H7 (cell line): Measurements from ENCODE around the gene C2orf69. TPM values are rescaled to one million over a fixed set of nuclear protein-coding genes. Genes with fewer than 3 reads are reported as not detected.

Experiments
- DNase-seq: peaks from one replicate; pipeline ENCODE4 v3.0.0; 2012
- H3K27me3 ChIP-seq: 2 replicates; pipeline ENCODE4 v1.6.0; 2011; ENCODE audit warnings: mild to moderate bottlenecking, low read length; ENCODE audit not compliant: control insufficient read depth, insufficient read depth
- H3K36me3 ChIP-seq: replicated peaks from 2 replicates; pipeline ENCODE4 v1.5.1; 2011; ENCODE audit warnings: low read length; ENCODE audit not compliant: control insufficient read depth, insufficient read depth
- H3K4me3 ChIP-seq: 2 replicates; pipeline ENCODE4 v1.5.1; 2011; ENCODE audit warnings: low read depth, mild to moderate bottlenecking, control low read depth, low read length, moderate library complexity; ENCODE audit not compliant: insufficient read depth
- total RNA-seq: library from RNA; depleted of rRNA; stranded (reverse); fragments of >200 nt; shearing (Covaris generic); gene quantifications from 2 replicates; pipeline ENCODE4 v1.2.3, GENCODE V29; 2014

The C2orf69 gene
- total RNA-seq, 1 experiment from 2014 or later: 20.2 TPM

- Histone ChIP-seq H3K27me3 (no peaks in the 10 kb centered on the region), H3K36me3 (peaks cover 8% of the 10 kb centered on the region), H3K4me3 (no peak overlapping the region)
- no peak for DNase-seq
Observed at GRCh38 chr2:199932312-199932855, 21.3 kb downstream of the C2orf69 start.

- no peak for DNase-seq
- Histone ChIP-seq H3K4me3 (no peak overlapping the region), H3K27me3 (no peaks in the 10 kb centered on the region), H3K36me3 (peaks cover 8% of the 10 kb centered on the region)
Observed at GRCh38 chr2:199933466-199933865, 22.4 kb downstream of the C2orf69 start.

GRCh38 chr2:199936554-199936953, 25.5 kb downstream of the C2orf69 start:
- no peak overlapping the region for H3K4me3 ChIP-seq
- H3K36me3 ChIP-seq: peaks cover 10% of the 10 kb centered on the region
- no peaks in the 10 kb centered on the region for H3K27me3 ChIP-seq
- DNase-seq: no peak

GRCh38 chr2:199940373-199940772, 29.3 kb downstream of the C2orf69 start:
- peaks cover 5% of the 10 kb centered on the region for H3K36me3 ChIP-seq
- no peak for DNase-seq
- no peaks in the 10 kb centered on the region for H3K27me3 ChIP-seq
- no peak overlapping the region for H3K4me3 ChIP-seq

GRCh38 chr2:199943373-199943772, 32.3 kb downstream of the C2orf69 start:
- Histone ChIP-seq H3K36me3 (peaks cover 8% of the 10 kb centered on the region), H3K27me3 (no peaks in the 10 kb centered on the region), H3K4me3 (no peak overlapping the region)
- DNase-seq: no peak

GRCh38 chr2:199946196-199946595, 35.1 kb downstream of the C2orf69 start:
- no peak for DNase-seq
- Histone ChIP-seq H3K27me3 (no peaks in the 10 kb centered on the region), H3K36me3 (peaks cover 7% of the 10 kb centered on the region), H3K4me3 (no peak overlapping the region)

- H3K27me3 ChIP-seq: no peaks in the 10 kb centered on the region
- no peak for DNase-seq
- no peak overlapping the region for H3K4me3 ChIP-seq
- H3K36me3 ChIP-seq: peaks cover 7% of the 10 kb centered on the region
Observed at GRCh38 chr2:199946836-199947235, 35.7 kb downstream of the C2orf69 start.

- Histone ChIP-seq H3K36me3 (peaks cover 4% of the 10 kb centered on the region), H3K4me3 (no peak overlapping the region)
Observed at GRCh38 chr2:199950396-199950795, 39.3 kb downstream of the C2orf69 start.

GRCh38 chr2:199951023-199951422, 39.9 kb downstream of the C2orf69 start:
- Histone ChIP-seq H3K4me3 (no peak overlapping the region), H3K36me3 (peaks cover 4% of the 10 kb centered on the region), H3K27me3 (no peaks in the 10 kb centered on the region)
- no peak for DNase-seq

More at GRCh38 chr2:199950396-199950795, 39.3 kb downstream of the C2orf69 start:
- H3K27me3 ChIP-seq: no peaks in the 10 kb centered on the region
- DNase-seq: no peak

GRCh38 chr2:199955007-199955338, 43.9 kb downstream of the C2orf69 start:
- DNase-seq: no peak
- no peaks in the 10 kb centered on the region for H3K27me3 ChIP-seq
- peak overlapping the region; percentile 87 for H3K4me3 ChIP-seq
- no peaks in the 10 kb centered on the region; the same call in none of the 2 replicates for H3K36me3 ChIP-seq

- Histone ChIP-seq H3K27me3 (no peaks in the 10 kb centered on the region), H3K36me3 (peaks cover 1% of the 10 kb centered on the region), H3K4me3 (peak within 1 kb of the TSS; percentile 87)
- DNase-seq: peak; percentile 86
Observed at GRCh38 chr2:199955339-199956061, 44.4 kb downstream of the C2orf69 start, which contains the start of the genes MAIP1 and TYW5. MAIP1 (plus strand) TSS chr2:199955582; CDS start chr2:199955799, 217 bp downstream. TYW5 (minus strand) TSS chr2:199955491; CDS start chr2:199955470, 21 bp downstream.

GRCh38 chr2:199956062-199956380, 44.9 kb downstream of the C2orf69 start:
- no peak for DNase-seq
- no peaks in the 10 kb centered on the region for H3K27me3 ChIP-seq
- H3K36me3 ChIP-seq: peaks cover 5% of the 10 kb centered on the region
- H3K4me3 ChIP-seq: peak overlapping the region; percentile 87

GRCh38 chr2:199958014-199958413, 46.9 kb downstream of the C2orf69 start:
- no peak overlapping the region for H3K4me3 ChIP-seq
- H3K27me3 ChIP-seq: no peaks in the 10 kb centered on the region
- no peak for DNase-seq
- H3K36me3 ChIP-seq: peaks cover 10% of the 10 kb centered on the region

- Histone ChIP-seq H3K27me3 (no peaks in the 10 kb centered on the region), H3K36me3 (peaks cover 16% of the 10 kb centered on the region), H3K4me3 (no peak overlapping the region)
- no peak for DNase-seq
Observed at GRCh38 chr2:199962203-199962602, 51.1 kb downstream of the C2orf69 start.

GRCh38 chr2:199966405-199966804, 55.3 kb downstream of the C2orf69 start:
- no peaks in the 10 kb centered on the region for H3K27me3 ChIP-seq
- no peak overlapping the region for H3K4me3 ChIP-seq
- DNase-seq: no peak
- peaks cover 12% of the 10 kb centered on the region for H3K36me3 ChIP-seq
